ENCODE measurements around the gene DNAJC8.
A peak's percentile ranks its signal among the peaks of the same experiment; 100 is the strongest.

Gene DNAJC8

GRCh38 chr1:28249866-28250295, 17.1 kb upstream of the DNAJC8 start:
- no peak overlapping the region for H3K4me3 ChIP-seq (ENCODE audit: low read depth, low read length)

GRCh38 chr1:28249013-28249865, 16.4 kb upstream of the DNAJC8 start:
- no peak overlapping the region for H3K4me3 ChIP-seq (ENCODE audit: low read depth, low read length)

- H3K4me3 ChIP-seq (ENCODE audit: low read depth, low read length), result no peak overlapping the region
These were observed 15.6 kb upstream of the DNAJC8 start for GRCh38 chr1:28248273-28249012.

- H3K4me3 ChIP-seq (ENCODE audit: low read depth, low read length), result no peak overlapping the region
These were observed 14.9 kb upstream of the DNAJC8 start for GRCh38 chr1:28247612-28248272.

GRCh38 chr1:28246427-28246832, 13.6 kb upstream of the DNAJC8 start:
- peak overlapping the region; percentile 35 for H3K4me3 ChIP-seq (ENCODE audit: low read depth, low read length)

GRCh38 chr1:28244549-28245251, 11.9 kb upstream of the DNAJC8 start:
- H3K4me3 ChIP-seq (ENCODE audit: low read depth, low read length), result no peak overlapping the region

GRCh38 chr1:28243685-28244311, 11.0 kb upstream of the DNAJC8 start:
- no peak overlapping the region for H3K4me3 ChIP-seq (ENCODE audit: low read depth, low read length)

- no peak overlapping the region for H3K4me3 ChIP-seq (ENCODE audit: low read depth, low read length)
These were observed 8.9 kb upstream of the DNAJC8 start for GRCh38 chr1:28241638-28242241.

- no peak overlapping the region for H3K4me3 ChIP-seq (ENCODE audit: low read depth, low read length)
These were observed 7.2 kb upstream of the DNAJC8 start for GRCh38 chr1:28240024-28240423.

GRCh38 chr1:28239004-28239403, 6.2 kb upstream of the DNAJC8 start:
- H3K4me3 ChIP-seq (ENCODE audit: low read depth, low read length), result no peak overlapping the region

- H3K4me3 ChIP-seq (ENCODE audit: low read depth, low read length), result peak overlapping the region; percentile 99
These were observed 4.0 kb upstream of the DNAJC8 start for GRCh38 chr1:28236656-28237322.

- H3K4me3 ChIP-seq (ENCODE audit: low read depth, low read length), result peak within 1 kb of the TSS; percentile 99
These were observed 3.2 kb upstream of the DNAJC8 start, which contains the start of gene ATP5IF1 for GRCh38 chr1:28235755-28236655. TSS of gene ATP5IF1 (plus strand) at chr1:28236124. CDS start at chr1:28236184, 60 bp downstream.

- H3K4me3 ChIP-seq (ENCODE audit: low read depth, low read length), result no peak overlapping the region
These were observed 406 bp upstream of the DNAJC8 start for GRCh38 chr1:28233264-28233606.

- H3K4me3 ChIP-seq (ENCODE audit: low read depth, low read length), result no peak overlapping the region
These were observed 2.8 kb downstream of the DNAJC8 start for GRCh38 chr1:28229996-28230395.

- no peak overlapping the region for H3K4me3 ChIP-seq (ENCODE audit: low read depth, low read length)
These were observed 3.7 kb downstream of the DNAJC8 start for GRCh38 chr1:28229089-28229488.

- no peak overlapping the region for H3K4me3 ChIP-seq (ENCODE audit: low read depth, low read length)
These were observed 19.5 kb downstream of the DNAJC8 start for GRCh38 chr1:28213315-28213714.

GRCh38 chr1:28209700-28210099, 23.1 kb downstream of the DNAJC8 start:
- no peak overlapping the region for H3K4me3 ChIP-seq (ENCODE audit: low read depth, low read length)

- H3K4me3 ChIP-seq (ENCODE audit: low read depth, low read length), result no peak overlapping the region
These were observed 23.9 kb downstream of the DNAJC8 start for GRCh38 chr1:28208818-28209441.

All from iPS-11a (cell line).